GM12873 (cell line): ENCODE measurements around the gene MATCAP1.

ENCODE experiments used
- CTCF ChIP-seq: IDR thresholded peaks from 2 replicates; pipeline ENCODE4 v1.5.1; 2012; ENCODE audit warnings: low read depth, mild to moderate bottlenecking, moderate library complexity, low read length, control low read depth; ENCODE audit not compliant: insufficient read depth; ENCODE audit errors: missing control alignments

MATCAP1 gene

DNA sequence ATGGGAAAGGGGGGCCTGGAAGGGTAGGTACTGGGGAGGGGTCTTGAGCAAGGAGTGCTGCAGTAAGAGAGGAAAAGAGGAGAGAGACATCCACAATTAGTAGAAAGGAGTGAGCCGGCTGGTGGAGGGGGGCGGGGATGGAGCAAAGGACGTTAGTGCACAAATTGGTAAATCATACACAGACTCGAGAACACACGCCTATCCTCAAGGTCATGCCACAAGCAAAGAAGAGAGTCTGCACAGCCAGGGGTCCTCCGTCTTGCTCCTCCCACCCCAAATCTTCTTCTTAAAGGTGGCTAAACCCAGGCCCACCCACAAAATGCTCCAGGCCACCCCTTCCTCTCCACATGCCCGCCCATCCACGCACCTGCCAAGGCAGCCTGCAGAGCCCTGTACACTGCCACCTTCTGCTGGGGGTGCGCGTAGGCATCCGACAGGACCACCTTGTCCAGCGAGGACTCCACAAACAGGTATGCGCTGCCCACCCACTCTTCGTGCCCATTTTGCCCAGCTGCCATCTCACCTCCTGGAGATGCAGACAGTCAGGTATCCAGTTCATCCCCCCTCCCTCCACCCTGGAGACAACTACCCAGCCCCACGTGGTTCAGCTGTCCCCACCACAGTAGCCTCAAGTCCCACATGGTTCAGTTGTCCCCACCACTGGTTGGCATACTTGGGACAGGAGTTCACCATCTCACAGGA, 27.5 kb downstream of the MATCAP1 start:
- TF ChIP-seq CTCF = no peak

GRCh38 chr16:67155295-67156142, 28.2 kb downstream of the MATCAP1 start:
- TF ChIP-seq CTCF = peak; percentile 95

DNA sequence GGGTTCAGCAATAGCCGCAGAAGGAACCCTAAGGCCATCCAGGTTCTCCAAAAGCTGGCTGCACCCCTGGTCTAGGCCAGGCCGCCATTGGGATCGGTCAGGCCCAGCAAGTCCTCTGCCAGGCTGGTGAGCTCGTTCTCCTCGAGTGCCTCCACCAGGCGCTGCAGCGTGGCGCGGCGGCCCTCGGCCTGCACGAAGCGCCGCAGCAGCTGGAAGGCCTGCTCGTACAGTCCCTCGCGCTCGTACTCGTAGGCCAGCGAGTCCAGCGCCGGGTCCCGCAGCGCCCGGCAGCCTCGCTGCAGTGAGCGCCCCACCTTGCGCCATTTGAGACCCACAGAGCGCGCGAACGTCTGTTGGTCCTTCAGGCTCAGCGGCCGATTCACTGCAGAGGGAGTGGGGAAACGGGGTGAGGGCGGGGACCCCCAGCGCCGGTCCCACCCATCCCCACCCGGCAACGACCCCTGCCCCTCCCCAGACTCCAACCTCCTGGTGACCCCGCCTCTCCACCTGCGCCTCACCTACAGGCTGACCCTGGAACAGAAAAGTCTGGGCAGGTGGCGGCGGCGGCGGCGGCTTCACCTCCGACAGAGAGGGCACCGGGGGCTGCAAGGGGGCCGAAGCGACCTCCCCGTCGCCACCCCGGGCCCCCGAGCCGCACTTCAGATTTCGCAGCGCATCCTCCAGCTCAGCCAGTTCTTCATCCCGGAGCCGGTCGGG, 29.0 kb downstream of the MATCAP1 start:
- TF ChIP-seq CTCF = no peak

- TF ChIP-seq CTCF = peak; percentile 25
These were observed 32.2 kb downstream of the MATCAP1 start for GRCh38 chr16:67151431-67152097.

DNA sequence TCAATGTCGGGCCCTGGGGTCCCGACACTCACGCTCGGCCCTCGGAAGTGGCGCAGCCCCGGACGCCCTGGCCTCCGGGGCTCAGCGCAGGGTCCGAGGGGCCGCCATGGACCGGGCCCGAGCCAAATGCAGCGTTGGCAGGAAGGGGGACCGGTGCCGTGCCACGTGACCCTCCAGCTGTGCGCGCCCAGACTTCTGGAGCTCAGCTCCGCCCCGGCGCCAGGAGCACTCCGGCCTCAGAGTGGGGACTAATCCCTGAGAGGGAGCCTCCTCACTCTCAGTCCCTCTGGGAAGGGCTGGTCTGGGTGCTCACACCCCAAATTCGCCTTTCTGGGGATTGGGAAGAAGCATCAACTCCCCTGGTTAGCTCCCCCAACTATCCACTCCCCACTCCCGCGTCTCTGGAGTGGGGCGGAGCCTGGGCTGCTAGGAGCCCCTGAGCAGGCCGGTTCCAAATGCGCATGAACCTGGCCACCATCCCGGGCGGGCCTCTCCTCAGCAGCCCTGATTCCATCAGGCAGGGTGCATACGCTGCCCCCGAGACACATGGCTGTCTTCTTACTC, 32.8 kb downstream of the MATCAP1 start, which contains the start of gene B3GNT9:
TSS of gene B3GNT9 (minus strand) at position 166 of the 564 bp plus-strand sequence. CDS start 513 bp downstream, outside the sequence.
- TF ChIP-seq CTCF = no peak

DNA sequence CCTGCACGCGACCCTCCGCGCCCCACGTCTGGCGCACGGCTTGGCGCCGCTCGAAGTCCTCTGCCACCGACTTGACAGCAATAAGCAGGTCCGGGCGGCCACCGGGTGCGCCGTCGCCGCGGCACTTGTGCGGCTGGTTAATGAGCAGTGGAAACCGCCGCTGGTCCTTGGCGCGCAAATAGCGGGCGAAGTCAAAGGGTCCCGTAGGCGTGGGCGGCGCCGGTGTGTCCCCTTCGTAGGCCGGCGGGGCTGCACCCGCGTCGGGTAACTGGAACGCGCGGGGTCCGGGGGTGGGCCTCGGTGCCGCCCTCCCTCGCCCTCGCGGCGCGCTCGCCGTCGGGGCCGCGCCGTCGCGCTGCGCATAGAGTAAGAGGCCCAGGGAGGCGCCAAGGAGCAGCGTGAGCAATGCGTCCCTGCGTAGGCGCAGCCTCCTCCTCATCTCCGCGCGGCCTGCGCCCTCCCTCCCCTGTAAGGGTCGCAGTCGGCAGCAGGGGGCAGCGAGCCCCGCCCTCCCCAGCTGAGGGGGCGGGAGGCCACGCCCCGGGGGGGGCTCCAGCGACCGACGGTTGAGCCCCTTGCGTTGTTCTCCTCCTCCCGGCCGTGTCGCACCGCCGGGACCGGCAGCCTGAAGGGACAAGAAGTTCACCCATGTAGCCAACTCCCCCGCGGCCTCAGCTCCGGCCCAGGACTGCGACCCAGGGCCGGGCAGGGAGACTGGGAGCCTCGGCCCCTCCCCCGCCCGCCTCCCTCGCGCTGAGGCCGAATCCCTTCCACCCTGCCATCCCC, 33.5 kb downstream of the MATCAP1 start:
- no peak for TF ChIP-seq CTCF
